ENCODE measurements around the gene STRIP2. TPM values are rescaled to one million over a fixed set of nuclear protein-coding genes. Genes with fewer than 3 reads are reported as not detected.

The STRIP2 gene
- total RNA-seq, 1 experiment from 2014 or later = 6.5 TPM

DNA sequence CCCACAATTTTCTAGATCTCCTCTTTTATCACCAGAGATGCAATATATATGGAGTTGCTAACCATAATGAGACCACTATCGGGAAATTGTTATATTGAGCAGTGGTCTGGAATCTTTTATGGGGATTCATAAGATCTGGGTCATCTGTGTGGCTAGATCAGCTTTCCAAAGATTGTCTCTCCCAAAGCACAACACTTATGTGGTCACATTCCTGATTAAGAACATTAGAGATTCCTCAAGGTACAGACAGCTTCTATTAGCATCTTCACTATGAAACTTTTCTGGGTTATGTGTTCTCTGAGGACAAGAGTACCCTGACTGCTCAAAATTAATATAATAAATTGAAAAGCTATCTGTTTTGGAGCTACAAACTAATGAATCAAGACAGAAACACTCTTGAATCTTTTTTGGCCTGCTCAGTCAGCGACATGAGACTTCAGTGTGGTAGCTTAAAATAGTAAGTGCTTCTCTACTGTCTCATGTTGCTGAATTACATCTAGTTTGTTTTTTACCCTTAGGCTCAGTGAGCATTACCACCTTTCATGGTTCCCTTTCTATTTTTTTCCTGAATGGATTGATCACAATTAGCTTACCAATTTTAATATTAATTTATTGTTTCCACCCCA is 42.6 kb upstream of the STRIP2 start:
- intact Hi-C loops (cut with micrococcal nuclease; ENCODE audit: unreplicated experiment) = no loop called here
- ChIA-PET POLR2A (no interaction called here), CTCF (interaction anchor here (0.6 kb wide), 1 partner anchor 1637 kb away, joined by 3 read pairs; no protein-coding TSS in a partner anchor)
- Histone ChIP-seq H3K9me3 (no peaks in the 10 kb centered on the region), H3K4me1 (no peaks in the 10 kb centered on the region), H3K4me3 (ENCODE audit: low read depth, low read length) (no peak overlapping the region), H3K27me3 (replicated peaks; ENCODE audit: control insufficient read depth, insufficient read depth, low read length) (no peaks in the 10 kb centered on the region), H3K36me3 (ENCODE audit: control insufficient read depth, insufficient read depth, low read length) (no peaks in the 10 kb centered on the region)
- Mint-ChIP-seq H3K4me1 (ENCODE audit: low read depth, unreplicated experiment) (no peaks in the 10 kb centered on the region), H3K27me3 (ENCODE audit: insufficient read depth, unreplicated experiment) (no peaks in the 10 kb centered on the region), H3K36me3 (ENCODE audit: insufficient read depth, unreplicated experiment) (no peaks in the 10 kb centered on the region), H3K9me3 (ENCODE audit: unreplicated experiment) (no peaks in the 10 kb centered on the region), H3K27ac (ENCODE audit: unreplicated experiment) (no peak overlapping the region), H3K4me3 (ENCODE audit: unreplicated experiment) (no peak overlapping the region)
- TF ChIP-seq, protein P1, sequence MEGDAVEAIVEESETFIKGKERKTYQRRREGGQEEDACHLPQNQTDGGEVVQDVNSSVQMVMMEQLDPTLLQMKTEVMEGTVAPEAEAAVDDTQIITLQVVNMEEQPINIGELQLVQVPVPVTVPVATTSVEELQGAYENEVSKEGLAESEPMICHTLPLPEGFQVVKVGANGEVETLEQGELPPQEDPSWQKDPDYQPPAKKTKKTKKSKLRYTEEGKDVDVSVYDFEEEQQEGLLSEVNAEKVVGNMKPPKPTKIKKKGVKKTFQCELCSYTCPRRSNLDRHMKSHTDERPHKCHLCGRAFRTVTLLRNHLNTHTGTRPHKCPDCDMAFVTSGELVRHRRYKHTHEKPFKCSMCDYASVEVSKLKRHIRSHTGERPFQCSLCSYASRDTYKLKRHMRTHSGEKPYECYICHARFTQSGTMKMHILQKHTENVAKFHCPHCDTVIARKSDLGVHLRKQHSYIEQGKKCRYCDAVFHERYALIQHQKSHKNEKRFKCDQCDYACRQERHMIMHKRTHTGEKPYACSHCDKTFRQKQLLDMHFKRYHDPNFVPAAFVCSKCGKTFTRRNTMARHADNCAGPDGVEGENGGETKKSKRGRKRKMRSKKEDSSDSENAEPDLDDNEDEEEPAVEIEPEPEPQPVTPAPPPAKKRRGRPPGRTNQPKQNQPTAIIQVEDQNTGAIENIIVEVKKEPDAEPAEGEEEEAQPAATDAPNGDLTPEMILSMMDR (IDR thresholded peaks at IDR 0.05; ENCODE audit: insufficient read depth in 1 of 2, low read depth in 1 of 2, low read length in 1 of 2, severe bottlenecking in 1 of 2, unreplicated experiment in 1 of 2) = no peak
- no TSS peak for BruUV-seq (replicated peaks)
- DNase-seq = no peak

DNA sequence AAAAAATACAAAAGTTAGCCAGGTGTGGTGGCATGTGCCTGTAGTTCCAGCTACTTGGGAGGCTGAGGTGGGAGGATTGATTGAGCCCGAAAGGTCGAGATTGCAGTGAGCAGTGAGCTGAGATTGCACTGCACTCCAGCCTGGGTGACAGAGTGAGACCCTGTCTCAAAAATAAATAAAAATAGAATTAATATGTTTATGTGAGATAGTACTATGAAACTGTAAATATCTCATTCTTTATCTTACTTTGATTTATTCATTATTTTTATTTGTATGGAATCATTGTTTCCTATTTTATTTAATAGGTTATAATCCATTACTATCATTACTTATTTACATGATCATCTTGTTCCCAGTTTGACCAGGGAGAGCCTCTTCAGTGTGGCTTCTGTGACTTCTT is 41.0 kb upstream of the STRIP2 start:
- H3K9me3 Mint-ChIP-seq (ENCODE audit: unreplicated experiment) = no peaks in the 10 kb centered on the region
- no peaks in the 10 kb centered on the region for H3K36me3 Mint-ChIP-seq (ENCODE audit: insufficient read depth, unreplicated experiment)
- H3K4me1 Mint-ChIP-seq (ENCODE audit: low read depth, unreplicated experiment) = no peaks in the 10 kb centered on the region
- TF ChIP-seq, protein P1 (IDR thresholded peaks at IDR 0.05; ENCODE audit: insufficient read depth in 1 of 2, low read depth in 1 of 2, low read length in 1 of 2, severe bottlenecking in 1 of 2, unreplicated experiment in 1 of 2) = no peak
- CTCF ChIA-PET = no interaction called here
- H3K4me3 ChIP-seq (ENCODE audit: low read depth, low read length) = no peak overlapping the region
- no peaks in the 10 kb centered on the region for H3K36me3 ChIP-seq (ENCODE audit: control insufficient read depth, insufficient read depth, low read length)
- no peak overlapping the region for H3K27ac Mint-ChIP-seq (ENCODE audit: unreplicated experiment)
- no peaks in the 10 kb centered on the region for H3K27me3 Mint-ChIP-seq (ENCODE audit: insufficient read depth, unreplicated experiment)
- no TSS peak for BruUV-seq (replicated peaks)
- intact Hi-C loops (cut with micrococcal nuclease; ENCODE audit: unreplicated experiment) = no loop called here
- no peaks in the 10 kb centered on the region for H3K27me3 ChIP-seq (replicated peaks; ENCODE audit: control insufficient read depth, insufficient read depth, low read length)
- no peaks in the 10 kb centered on the region for H3K9me3 ChIP-seq
- no peak for DNase-seq
- POLR2A ChIA-PET = no interaction called here
- no peaks in the 10 kb centered on the region for H3K4me1 ChIP-seq
- no peak overlapping the region for H3K4me3 Mint-ChIP-seq (ENCODE audit: unreplicated experiment)

DNA sequence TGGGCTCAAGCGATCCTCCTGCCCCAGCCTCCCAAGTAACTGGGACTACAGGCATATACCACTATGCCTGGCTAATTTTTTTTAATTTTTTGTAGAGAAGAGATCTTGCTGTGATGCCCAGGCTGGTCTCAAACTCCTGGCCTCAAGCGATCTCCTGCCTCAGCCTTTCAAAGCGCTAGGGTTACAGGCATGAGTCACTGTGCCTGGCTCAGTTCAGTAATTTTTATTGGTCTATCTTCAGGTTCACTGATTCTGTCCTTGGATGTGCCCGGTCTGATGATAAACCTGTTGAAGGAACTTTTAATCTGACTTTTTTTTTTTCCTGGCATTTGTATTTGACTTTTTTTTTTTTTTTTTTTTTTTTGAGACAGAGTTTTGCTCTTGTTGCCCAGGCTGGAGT is 40.1 kb upstream of the STRIP2 start:
- intact Hi-C loops (cut with micrococcal nuclease; ENCODE audit: unreplicated experiment) = no loop called here
- CTCF ChIA-PET = no interaction called here
- H3K4me3 Mint-ChIP-seq (ENCODE audit: unreplicated experiment) = no peak overlapping the region
- Histone ChIP-seq H3K27me3 (replicated peaks; ENCODE audit: control insufficient read depth, insufficient read depth, low read length) (no peaks in the 10 kb centered on the region), H3K36me3 (ENCODE audit: control insufficient read depth, insufficient read depth, low read length) (no peaks in the 10 kb centered on the region), H3K4me3 (ENCODE audit: low read depth, low read length) (no peak overlapping the region), H3K9me3 (no peaks in the 10 kb centered on the region), H3K4me1 (no peaks in the 10 kb centered on the region)
- TF ChIP-seq, protein P1 (IDR thresholded peaks at IDR 0.05; ENCODE audit: insufficient read depth in 1 of 2, low read depth in 1 of 2, low read length in 1 of 2, severe bottlenecking in 1 of 2, unreplicated experiment in 1 of 2) = no peak
- no TSS peak for BruUV-seq (replicated peaks)
- no peaks in the 10 kb centered on the region for H3K4me1 Mint-ChIP-seq (ENCODE audit: low read depth, unreplicated experiment)
- DNase-seq = no peak
- no peaks in the 10 kb centered on the region for H3K36me3 Mint-ChIP-seq (ENCODE audit: insufficient read depth, unreplicated experiment)
- H3K27ac Mint-ChIP-seq (ENCODE audit: unreplicated experiment) = no peak overlapping the region
- no peaks in the 10 kb centered on the region for H3K9me3 Mint-ChIP-seq (ENCODE audit: unreplicated experiment)
- POLR2A ChIA-PET = no interaction called here
- H3K27me3 Mint-ChIP-seq (ENCODE audit: insufficient read depth, unreplicated experiment) = no peaks in the 10 kb centered on the region
